ENCODE data around the gene P2RY6. TPM values are rescaled to one million over a fixed set of nuclear protein-coding genes. Genes with fewer than 3 reads are reported as not detected.

P2RY6 gene
- total and polyA plus RNA-seq, 2 of the 8 experiments (the other 6 are each of a cell fraction or from before 2014, with no cell fraction given), result 0.15 TPM; not detected in 1

GRCh38 chr11:73285721-73286120, 13.6 kb downstream of the P2RY6 start (continued):
- TF ChIP-seq TAF1 (IDR thresholded peaks at IDR 0.05; ENCODE audit: low read depth, low read length), result no peak

Data from H1 (cell line).